Measurements from ENCODE around the gene TAF12.
"Not testable (repeated sequence)": the region's sequence is repeated elsewhere in the genome, so short reads cannot be mapped to it uniquely, and the experiment has no call there.

TAF12 gene

DNA sequence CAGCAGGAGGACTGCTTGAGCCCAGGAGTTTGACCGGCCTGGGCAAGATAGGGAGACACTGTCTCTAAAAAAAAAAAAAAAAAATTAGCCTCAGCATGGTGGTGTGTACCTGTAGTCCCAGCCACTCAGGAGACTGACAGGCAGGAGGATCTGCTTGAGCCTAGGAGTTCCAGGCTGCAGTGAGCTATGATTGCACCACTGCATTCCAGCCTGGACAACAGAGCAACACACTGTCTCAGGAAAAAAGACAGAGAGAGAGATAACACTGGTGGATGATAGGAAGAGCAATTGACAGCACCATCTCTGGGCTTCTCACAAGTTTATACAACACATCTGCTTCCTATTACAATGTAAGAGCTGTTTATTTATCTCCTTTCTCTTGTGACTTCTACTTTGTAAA is 3.2 kb upstream of the TAF12 start:
- ChIA-PET POLR2A (no interaction called here), CTCF (interaction anchor here (0.6 kb wide), 1 partner anchor 16 kb away, joined by 3 read pairs; no protein-coding TSS in a partner anchor)
- TF ChIP-seq, protein P1, sequence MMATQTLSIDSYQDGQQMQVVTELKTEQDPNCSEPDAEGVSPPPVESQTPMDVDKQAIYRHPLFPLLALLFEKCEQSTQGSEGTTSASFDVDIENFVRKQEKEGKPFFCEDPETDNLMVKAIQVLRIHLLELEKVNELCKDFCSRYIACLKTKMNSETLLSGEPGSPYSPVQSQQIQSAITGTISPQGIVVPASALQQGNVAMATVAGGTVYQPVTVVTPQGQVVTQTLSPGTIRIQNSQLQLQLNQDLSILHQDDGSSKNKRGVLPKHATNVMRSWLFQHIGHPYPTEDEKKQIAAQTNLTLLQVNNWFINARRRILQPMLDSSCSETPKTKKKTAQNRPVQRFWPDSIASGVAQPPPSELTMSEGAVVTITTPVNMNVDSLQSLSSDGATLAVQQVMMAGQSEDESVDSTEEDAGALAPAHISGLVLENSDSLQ (IDR thresholded peaks at IDR 0.05): 0 out of 2 replicates have a peak, but pooled peaks have one; percentile 23
- TF ChIP-seq LEF1 (IDR thresholded peaks at IDR 0.05; ENCODE audit: borderline replicate concordance): no peak
- DNase-seq (ENCODE audit: extremely low spot score): no peak

DNA sequence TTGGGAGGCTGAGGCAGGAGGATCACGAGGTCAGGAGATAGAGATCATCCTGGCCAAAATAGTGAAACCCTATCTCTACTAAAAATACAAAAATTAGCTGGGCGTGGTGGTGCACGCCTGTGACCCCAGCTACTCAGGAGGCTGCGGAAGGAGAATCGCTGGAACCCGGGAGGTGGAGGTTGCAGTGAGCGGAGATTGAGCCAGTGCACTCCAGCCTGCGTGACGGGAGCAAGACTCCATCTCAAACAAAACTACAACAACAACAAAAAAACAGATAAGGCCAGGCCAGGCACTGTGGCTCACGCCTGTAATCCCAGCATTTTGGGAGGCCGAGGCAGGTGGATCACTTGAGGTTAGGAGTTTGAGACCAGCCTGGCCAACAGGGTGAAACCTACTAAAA is 2.5 kb upstream of the TAF12 start:
- POLR2A ChIA-PET; CTCF ChIA-PET; DNase-seq (ENCODE audit: extremely low spot score): not testable (repeated sequence)

DNA sequence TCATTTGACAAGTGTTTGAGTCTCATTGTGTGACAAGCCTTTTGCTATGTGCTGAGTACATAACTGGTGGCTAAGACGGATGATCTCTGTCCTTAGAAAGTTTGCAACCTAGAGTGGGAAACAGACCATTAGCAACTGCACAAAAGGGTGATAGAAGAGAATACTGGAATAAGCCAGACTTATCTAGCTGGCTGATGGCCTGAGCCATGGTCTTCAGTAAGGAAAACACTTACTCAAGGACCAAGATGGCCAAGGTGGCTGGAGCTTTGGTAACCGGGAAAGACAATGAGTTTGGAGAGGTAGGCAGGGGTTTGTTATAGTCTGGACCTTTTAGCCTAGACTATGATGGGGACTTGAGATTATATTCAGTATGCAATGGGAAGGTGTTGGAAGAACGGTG is 1.6 kb upstream of the TAF12 start:
- POLR2A ChIA-PET: interaction anchor here (0.7 to 3.5 kb wide), 7 partner anchors 21 to 395 kb away, joined by 3 to 45 read pairs (median 5); partner anchors contain the start of genes GMEB1 and YTHDF2
- no peak for TF ChIP-seq FOXM1 (IDR thresholded peaks at IDR 0.05; ENCODE audit: borderline replicate concordance)
- no peak for TF ChIP-seq ELF4 (IDR thresholded peaks at IDR 0.05)
- TF ChIP-seq TARDBP (IDR thresholded peaks at IDR 0.05): no peak
- no peak for TF ChIP-seq ARNT (IDR thresholded peaks at IDR 0.05)
- TF ChIP-seq SUZ12 (IDR thresholded peaks at IDR 0.05): no peak
- TF ChIP-seq, protein P1 (IDR thresholded peaks at IDR 0.05): no peak
- TF ChIP-seq NFRKB (IDR thresholded peaks at IDR 0.05): no peak
- no peak for TF ChIP-seq ZNF384 (IDR thresholded peaks at IDR 0.05)
- no peak for TF ChIP-seq HDGF (IDR thresholded peaks at IDR 0.05; ENCODE audit: borderline replicate concordance)
- DNase-seq (ENCODE audit: extremely low spot score): no peak
- CTCF ChIA-PET: no interaction called here

DNA sequence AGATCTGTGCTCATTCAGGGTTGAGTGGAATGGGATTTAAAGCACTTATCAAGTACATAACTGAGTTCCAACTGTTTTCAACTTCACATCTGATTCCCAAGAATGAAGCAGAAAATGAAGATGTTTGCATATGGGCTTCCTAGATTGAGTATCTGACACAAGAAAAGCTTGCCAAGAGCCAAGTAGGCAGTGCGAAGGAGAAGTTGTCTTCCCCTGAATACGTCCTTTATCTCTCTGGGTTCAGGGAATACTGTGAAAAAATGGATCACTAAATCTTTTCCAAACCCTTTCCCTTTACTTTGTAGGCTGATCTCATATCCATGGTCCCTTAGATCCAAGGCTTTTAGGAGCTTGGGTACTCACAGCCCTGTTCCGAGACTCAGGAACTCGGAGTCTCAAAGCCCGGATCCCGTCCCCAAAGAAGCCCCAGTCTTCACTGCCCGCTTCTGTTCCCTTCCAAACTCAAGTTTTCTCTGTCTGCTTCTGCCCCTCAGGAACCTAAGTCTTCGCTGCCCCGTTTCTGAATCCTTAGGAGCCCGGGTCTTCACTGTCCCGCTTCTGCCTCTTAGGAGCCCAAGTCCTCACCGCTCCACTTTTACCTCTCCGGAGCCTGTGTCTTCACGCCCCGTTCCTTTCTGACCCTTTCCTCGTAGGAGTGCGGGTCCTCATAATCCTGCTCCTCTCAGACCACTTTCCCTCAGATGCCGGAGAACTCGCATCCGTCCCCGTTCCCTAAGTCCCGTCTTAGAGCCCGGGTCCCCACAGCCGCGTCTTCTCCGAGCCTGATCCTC is 616 bp downstream of the TAF12 start:
- DNase-seq (ENCODE audit: extremely low spot score): no peak
- CTCF ChIA-PET: interaction anchor here (0.6 to 1.0 kb wide), 4 partner anchors 83 to 1443 kb away, joined by 3 to 6 read pairs (median 4); no protein-coding TSS in a partner anchor
- POLR2A ChIA-PET: interaction anchor here (0.7 to 3.5 kb wide), 15 partner anchors 11 to 539 kb away, joined by 3 to 45 read pairs (median 4); partner anchors contain the start of genes GMEB1, SRSF4 and YTHDF2
- no peak for TF ChIP-seq NFRKB (IDR thresholded peaks at IDR 0.05)
- TF ChIP-seq ARNT (IDR thresholded peaks at IDR 0.05): no peak
- TF ChIP-seq LEF1 (IDR thresholded peaks at IDR 0.05; ENCODE audit: borderline replicate concordance): no peak
- no peak for TF ChIP-seq FOXA1 (IDR thresholded peaks at IDR 0.05)
- TF ChIP-seq ELF4 (IDR thresholded peaks at IDR 0.05): no peak

DNA sequence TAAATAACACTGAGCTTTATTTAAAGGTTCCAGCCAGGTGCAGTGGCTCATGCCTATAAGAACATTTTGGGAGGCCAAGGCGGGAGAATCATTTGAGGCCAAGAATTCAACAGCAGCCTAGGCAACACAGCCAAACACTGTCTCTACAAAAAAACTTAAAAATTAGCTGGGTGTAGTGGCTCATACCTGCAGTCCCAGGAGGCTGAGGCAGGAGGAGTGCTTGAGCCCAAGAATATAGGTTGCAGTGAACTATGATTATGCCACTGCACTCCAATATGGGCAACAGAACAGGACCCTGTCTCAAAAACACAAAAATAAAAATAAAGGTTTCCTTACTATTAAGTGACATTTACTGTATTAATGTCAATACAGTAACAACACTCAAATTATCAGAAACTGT is 2.1 kb downstream of the TAF12 start:
- CTCF ChIA-PET: no interaction called here
- TF ChIP-seq ARNT (IDR thresholded peaks at IDR 0.05): no peak
- no peak for TF ChIP-seq FOXK2 (IDR thresholded peaks at IDR 0.05)
- TF ChIP-seq NFRKB (IDR thresholded peaks at IDR 0.05): no peak
- no peak for TF ChIP-seq ELF4 (IDR thresholded peaks at IDR 0.05)
- no peak for TF ChIP-seq HDGF (IDR thresholded peaks at IDR 0.05; ENCODE audit: borderline replicate concordance)
- TF ChIP-seq BHLHE40 (IDR thresholded peaks at IDR 0.05; ENCODE audit: borderline replicate concordance): no peak
- no peak for TF ChIP-seq FOXM1 (IDR thresholded peaks at IDR 0.05; ENCODE audit: borderline replicate concordance)
- TF ChIP-seq TARDBP (IDR thresholded peaks at IDR 0.05): no peak
- TF ChIP-seq CTBP1 (IDR thresholded peaks at IDR 0.05; ENCODE audit: borderline replicate concordance): no peak
- TF ChIP-seq FOXA1 (IDR thresholded peaks at IDR 0.05): no peak
- no peak for TF ChIP-seq SUZ12 (IDR thresholded peaks at IDR 0.05)
- TF ChIP-seq, protein P1 (IDR thresholded peaks at IDR 0.05): no peak
- no peak for TF ChIP-seq LEF1 (IDR thresholded peaks at IDR 0.05; ENCODE audit: borderline replicate concordance)
- no peak for TF ChIP-seq ZNF384 (IDR thresholded peaks at IDR 0.05)
- no peak for TF ChIP-seq L3MBTL2 (conservative IDR thresholded peaks at IDR 0.05)
- TF ChIP-seq SP1 (IDR thresholded peaks at IDR 0.05): no peak
- POLR2A ChIA-PET: interaction anchor here (1.1 to 1.2 kb wide), 2 partner anchors 8 to 60 kb away, joined by 4 read pairs; partner anchors contain the start of gene RNU11
- DNase-seq (ENCODE audit: extremely low spot score): no peak

DNA sequence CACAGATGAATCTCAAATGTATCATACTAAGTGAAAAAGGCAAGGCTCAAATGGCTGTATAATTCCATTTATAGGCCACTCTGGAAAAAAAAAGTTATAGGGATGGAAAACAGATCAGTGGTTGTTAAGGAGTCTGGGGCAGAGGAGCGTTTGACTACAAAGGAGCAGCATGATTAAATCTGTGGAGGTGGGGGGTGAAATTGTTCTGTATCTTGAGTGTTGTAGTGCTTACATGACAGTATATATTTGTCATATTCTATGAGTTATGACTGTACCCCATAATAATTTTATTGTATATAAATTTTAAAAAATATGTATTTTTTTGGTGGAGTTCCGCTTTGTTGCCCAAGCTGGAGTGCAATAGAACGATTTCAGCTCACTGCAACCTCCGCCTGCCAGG is 10.3 kb downstream of the TAF12 start:
- TF ChIP-seq FOXA1 (IDR thresholded peaks at IDR 0.05): no peak
- no peak for DNase-seq (ENCODE audit: extremely low spot score)
- ChIA-PET POLR2A (no interaction called here), CTCF (interaction anchor here (0.6 to 0.7 kb wide), 2 partner anchors 115 to 157 kb away, joined by 6 to 9 read pairs; no protein-coding TSS in a partner anchor)

DNA sequence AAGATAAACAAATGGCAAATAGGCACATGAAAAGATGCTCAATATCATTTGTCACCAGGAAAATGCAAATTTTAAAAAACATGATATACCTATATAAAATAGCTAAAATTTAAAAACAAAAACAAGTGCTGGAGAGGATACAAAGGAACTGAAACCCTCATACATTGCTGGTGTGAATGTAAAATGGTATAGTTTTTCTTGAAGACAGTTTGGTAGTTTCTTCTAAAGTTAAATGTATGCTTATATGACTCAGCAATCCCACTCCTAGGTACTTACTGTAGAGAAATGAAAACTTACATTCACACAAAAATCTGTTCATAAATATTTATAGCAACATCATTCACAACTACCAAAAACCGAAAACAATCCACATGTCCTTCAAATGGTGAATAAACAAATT is 11.2 kb downstream of the TAF12 start:
- TF ChIP-seq TARDBP (IDR thresholded peaks at IDR 0.05) (no peak), HDGF (IDR thresholded peaks at IDR 0.05; ENCODE audit: borderline replicate concordance) (no peak), SUZ12 (IDR thresholded peaks at IDR 0.05) (no peak), LEF1 (IDR thresholded peaks at IDR 0.05; ENCODE audit: borderline replicate concordance) (no peak), ELF4 (IDR thresholded peaks at IDR 0.05) (no peak)
- TF ChIP-seq, protein P1 (IDR thresholded peaks at IDR 0.05): no peak
- no peak for DNase-seq (ENCODE audit: extremely low spot score)
- POLR2A ChIA-PET: interaction anchor here (0.9 kb wide), 1 partner anchor 11 kb away, joined by 3 read pairs; the partner anchor contains the start of gene TAF12
- CTCF ChIA-PET: interaction anchor here (0.7 kb wide), 1 partner anchor 245 kb away, joined by 5 read pairs; no protein-coding TSS in a partner anchor
